HepG2 (cell line): ENCODE data around the gene USP15. TPM values are rescaled to one million over a fixed set of nuclear protein-coding genes. Genes with fewer than 3 reads are reported as not detected.

Experiments used
- ATAC-seq: fragments of 200-7000 bp; cut with Tn5 transposase; 3 replicates; pipeline ENCODE4 v1.9.1; 2020; ENCODE audit warnings: mild to moderate bottlenecking, moderate library complexity
- BruUV-seq: library from RNA; stranded (reverse); fragments of 400-500 nt; replicated peaks from 2 replicates; lab custom pipeline; 2021; lab: Mats Ljungman, UMichigan
- CTCF ChIA-PET: fragments of 300-600 bp; formaldehyde crosslinking; extraction: SDS; loops from one replicate; lab custom pipeline; 2021; ENCODE audit warnings: low total read pairs, inconsistent platforms, low intra/inter-chr PET ratio; lab: Yijun Ruan, JAX
- POLR2A ChIA-PET: fragments of 350-600 bp; sonication (Branson Sonifier 250); formaldehyde crosslinking; loops from one replicate; lab custom pipeline; 2020; ENCODE audit warnings: antibody characterized with exemption, inconsistent platforms; lab: Yijun Ruan, JAX
- DNase-seq: peaks from one replicate; pipeline ENCODE4 v3.0.0-alpha.2; 2015; ENCODE audit warnings: low spot score
- FAIRE-seq: peaks from 3 replicates; lab custom pipeline; 2011; peaks lifted over from hg19 to GRCh38; lab: Jason Lieb, UNC
- H2AFZ ChIP-seq: one replicate; pipeline ENCODE4 v1.6.1; 2011; ENCODE audit warnings: low read length, inconsistent platforms
- H3K27ac ChIP-seq: fragments of 300-600 bp; 3 replicates; pipeline ENCODE4 v1.8.0; 2011; ENCODE audit warnings: mixed run types, mild to moderate bottlenecking, mixed read lengths, low read length, inconsistent platforms; ENCODE audit not compliant: insufficient read depth; ENCODE audit errors: extremely low read length
- H3K27me3 ChIP-seq, 2 experiments: fragments of 200-600 bp in 1 of 2; 2 replicates in 1 of 2; 3 replicates in 1 of 2; pipeline versions ENCODE4 v1.6.0 to v1.8.0; 2011; ENCODE audit warnings: low read length in 2 of 2, mild to moderate bottlenecking in 2 of 2, moderate library complexity in 2 of 2, inconsistent platforms in 1 of 2; ENCODE audit not compliant: insufficient read depth in 2 of 2, control insufficient read depth in 1 of 2
- H3K36me3 ChIP-seq, 2 experiments: fragments of 200-600 bp in 1 of 2; replicated peaks in 1 of 2; 2 replicates in 1 of 2; 3 replicates in 1 of 2; pipeline versions ENCODE4 v1.5.1 to v1.8.0; 2011; ENCODE audit warnings: low read length in 2 of 2, inconsistent platforms in 1 of 2; ENCODE audit not compliant: insufficient read depth in 2 of 2, control insufficient read depth in 1 of 2
- H3K4me1 ChIP-seq: 2 replicates; pipeline ENCODE4 v1.5.1; 2012; ENCODE audit warnings: low read length, inconsistent platforms; ENCODE audit not compliant: insufficient read depth
- H3K4me2 ChIP-seq: 2 replicates; pipeline ENCODE4 v1.6.0; 2011; ENCODE audit warnings: low read depth, low read length, inconsistent platforms
- H3K4me3 ChIP-seq, 3 experiments: fragments of 200-600 bp in 1 of 3; sonication (generic), shearing (Covaris generic) in 1 of 3; replicated peaks in 1 of 3; 2 replicates each; pipeline ENCODE4 v1.5.1; 2011 to 2016; ENCODE audit warnings: low read length in 3 of 3, inconsistent platforms in 2 of 3, low read depth in 2 of 3, mild to moderate bottlenecking in 2 of 3, control low read depth in 1 of 3, mixed read lengths in 1 of 3; ENCODE audit not compliant: insufficient read depth in 1 of 3
- H3K79me2 ChIP-seq: one replicate; pipeline ENCODE4 v1.6.1; 2011; ENCODE audit warnings: low read length, inconsistent platforms; ENCODE audit not compliant: insufficient read depth
- H3K9ac ChIP-seq: 2 replicates; pipeline ENCODE4 v1.6.0; 2011; ENCODE audit warnings: mild to moderate bottlenecking, low read depth, low read length, inconsistent platforms; ENCODE audit not compliant: insufficient read depth
- H3K9me3 ChIP-seq: 2 replicates; pipeline ENCODE4 v1.5.1; 2012; ENCODE audit warnings: mild to moderate bottlenecking, low read length
- H4K20me1 ChIP-seq: 2 replicates; pipeline ENCODE4 v1.6.0; 2011; ENCODE audit warnings: inconsistent platforms, mild to moderate bottlenecking, low read length, moderate library complexity; ENCODE audit not compliant: insufficient read depth
- E2F2 ChIP-seq: sonication (generic); formaldehyde crosslinking; IDR thresholded peaks from 2 replicates; pipeline ENCODE4 v1.4.0; 2020; ENCODE audit warnings: missing genetic modification reagents, borderline replicate concordance
- HIVEP1 ChIP-seq: sonication (generic); formaldehyde crosslinking; IDR thresholded peaks from 2 replicates; pipeline ENCODE4 v1.4.0; 2020; ENCODE audit warnings: mild to moderate bottlenecking, missing genetic modification reagents
- MAFF ChIP-seq: IDR thresholded peaks from 2 replicates; pipeline ENCODE4 v1.6.1; 2011; ENCODE audit warnings: low read depth, low read length, improper control_type of control experiment
- RBFOX2 ChIP-seq: fragments of 200-400 bp; formaldehyde crosslinking; IDR thresholded peaks from 2 replicates; pipeline ENCODE4 v1.6.1; 2017; ENCODE audit warnings: low read depth, mild to moderate bottlenecking, low read length
- SMAD9 ChIP-seq: sonication (generic); formaldehyde crosslinking; IDR thresholded peaks from 2 replicates; pipeline ENCODE4 v1.5.1; 2020; ENCODE audit warnings: mild to moderate bottlenecking, missing genetic modification reagents
- ZNF687 ChIP-seq: sonication (generic); formaldehyde crosslinking; IDR thresholded peaks from 2 replicates; pipeline ENCODE4 v1.5.1; 2020; ENCODE audit warnings: mild to moderate bottlenecking, missing genetic modification reagents, moderate library complexity
- WGBS: methylation state at CpG from one replicate; pipeline ENCODE4 v1.1.6; 2017; ENCODE audit warnings: low lambda C conversion rate; 5-methylcytosine and 5-hydroxymethylcytosine counted together
- in situ Hi-C: cut with HindIII; loops from 2 replicates; pipeline ENCODE4 v1.10.0; 2017; ENCODE audit warnings: low pct_unique_long_range_greater_than_20kb; ENCODE audit not compliant: extremely low pct_ligation_motif_present
- intact Hi-C: fragments of 100-400 bp; cut with micrococcal nuclease; formaldehyde crosslinking; loops from one replicate; pipeline ENCODE4 v1.10.0; 2022; ENCODE audit not compliant: unreplicated experiment
- polyA plus RNA-seq, 8 experiments: library from polyadenylated mRNA; depleted of rRNA in 3 of 8; stranded (reverse) in 7 of 8; unstranded in 1 of 8; fragments of >200 nt; fragmentation: Illumina TruSeq in 4 of 8; extraction: Trizol in 4 of 8; gene quantifications; 2 replicates each; pipeline versions ENCODE4 v1.2.1 to v1.2.3, GENCODE V29; 2011 to 2016; ENCODE audit warnings: low read depth in 4 of 8, missing spikeins in 1 of 8, mixed read lengths in 1 of 8; ENCODE audit not compliant: insufficient read depth in 1 of 8
- total RNA-seq, 5 experiments: library from RNA; depleted of rRNA; stranded (reverse); fragments of >200 nt; fragmentation: Illumina TruSeq; extraction: Trizol; gene quantifications; 2 replicates each; pipeline ENCODE4 v1.2.3, GENCODE V29; 2016; ENCODE audit warnings: low read depth in 1 of 5

Gene USP15
- total and polyA plus RNA-seq, 2 of the 13 experiments (the other 11 are each of a cell fraction or from before 2014, with no cell fraction given), result 17.3 to 51.7 TPM

- peaks cover 26% of the 10 kb centered on the region for H3K79me2 ChIP-seq
- 0 out of 2 replicates have a peak, but pooled peaks cover 2% of the 10 kb centered on the region for H4K20me1 ChIP-seq
- H3K9me3 ChIP-seq, result peaks cover 1% of the 10 kb centered on the region; the same call in 1 of the 2 replicates
- H3K4me1 ChIP-seq, result 0 out of 2 replicates have a peak, but pooled peaks cover 5% of the 10 kb centered on the region
- no peak overlapping the region for H2AFZ ChIP-seq
- FAIRE-seq (no peak), DNase-seq (no peak), ATAC-seq (no peak)
- WGBS, result 98% methylated on average over 2 of the region's 2 CpGs
- no TSS peak for BruUV-seq
- ChIA-PET CTCF (no interaction called here), POLR2A (no interaction called here)
- in situ Hi-C loops (no loop called here), intact Hi-C loops (no loop called here)
- H3K27ac ChIP-seq, result no peak overlapping the region
- no peak for TF ChIP-seq ZNF687 (CRISPR knock-in tag)
- TF ChIP-seq HIVEP1, result no peak
- no peak for TF ChIP-seq MAFF
- TF ChIP-seq RBFOX2, result no peak
- no peak for TF ChIP-seq E2F2 (CRISPR knock-in tag)
- TF ChIP-seq SMAD9 (CRISPR knock-in tag), result no peak
- H3K4me2 ChIP-seq, result no peak overlapping the region
- no peaks in the 10 kb centered on the region for H3K27me3 ChIP-seq
- no peak overlapping the region for H3K9ac ChIP-seq
- H3K36me3 ChIP-seq, result peaks cover 4 to 34% of the 10 kb centered on the region in 2 experiments
- no peak overlapping the region for H3K4me3 ChIP-seq
Observed at GRCh38 chr12:62296001-62296400, 35.8 kb downstream of the USP15 start.
